Omental fat pad (tissue), 4 donors: ENCODE data around the gene POPDC2. TPM values are rescaled to one million over a fixed set of nuclear protein-coding genes. Genes with fewer than 3 reads are reported as not detected.

Source experiments
- ATAC-seq: fragments of 150-250 bp; one replicate; pipeline ENCODE4 v1.9.1; 2016; ENCODE audit warnings: mild to moderate bottlenecking, moderate library complexity; ENCODE audit not compliant: low FRiP score
- DNase-seq: peaks from one replicate; pipeline ENCODE4 v3.0.0-alpha.2; 2019; ENCODE audit warnings: low spot score
- CTCF ChIP-seq, 3 donors: fragments of 450-650 bp; IDR thresholded peaks; one replicate each; pipeline ENCODE4 v1.5.1; 2016 to 2017; ENCODE audit warnings: antibody characterized with exemption in 3 of 3, mild to moderate bottlenecking in 3 of 3, moderate library complexity in 2 of 3
- total RNA-seq, 4 donors: library from RNA; depleted of rRNA; stranded (reverse); fragments of >200 nt; gene quantifications; one replicate each; pipeline ENCODE4 v1.1.0, GENCODE V29; 2016

POPDC2 gene
- total RNA-seq, 4 donors from 2014 or later, result 1.3 to 7.1 (median 1.9) TPM

GRCh38 chr3:119639494-119640350 lies 20.7 kb downstream of the POPDC2 start:
- no peak for ATAC-seq
- no peak for DNase-seq
- no peak for TF ChIP-seq CTCF (IDR thresholded peaks at IDR 0.05)

GRCh38 chr3:119637679-119638477 lies 22.5 kb downstream of the POPDC2 start:
- peak; percentile 62 for ATAC-seq
- TF ChIP-seq CTCF (IDR thresholded peaks at IDR 0.05), result no peak
- DNase-seq, result no peak

- ATAC-seq (no peak), DNase-seq (no peak)
- TF ChIP-seq CTCF (IDR thresholded peaks at IDR 0.05), result no peak
Observed at GRCh38 chr3:119636891-119637611, 23.3 kb downstream of the POPDC2 start.

GRCh38 chr3:119636249-119636648 lies 24.1 kb downstream of the POPDC2 start:
- no peak for TF ChIP-seq CTCF (IDR thresholded peaks at IDR 0.05)
- DNase-seq, result no peak
- ATAC-seq, result no peak

GRCh38 chr3:119635719-119636118 lies 24.7 kb downstream of the POPDC2 start:
- no peak for TF ChIP-seq CTCF (IDR thresholded peaks at IDR 0.05)
- ATAC-seq (no peak), DNase-seq (no peak)

- no peak for TF ChIP-seq CTCF (IDR thresholded peaks at IDR 0.05)
- DNase-seq (no peak), ATAC-seq (no peak)
Observed at GRCh38 chr3:119632829-119633228, 27.6 kb downstream of the POPDC2 start.
